Measurements from ENCODE around the gene HEPACAM2.

DNA sequence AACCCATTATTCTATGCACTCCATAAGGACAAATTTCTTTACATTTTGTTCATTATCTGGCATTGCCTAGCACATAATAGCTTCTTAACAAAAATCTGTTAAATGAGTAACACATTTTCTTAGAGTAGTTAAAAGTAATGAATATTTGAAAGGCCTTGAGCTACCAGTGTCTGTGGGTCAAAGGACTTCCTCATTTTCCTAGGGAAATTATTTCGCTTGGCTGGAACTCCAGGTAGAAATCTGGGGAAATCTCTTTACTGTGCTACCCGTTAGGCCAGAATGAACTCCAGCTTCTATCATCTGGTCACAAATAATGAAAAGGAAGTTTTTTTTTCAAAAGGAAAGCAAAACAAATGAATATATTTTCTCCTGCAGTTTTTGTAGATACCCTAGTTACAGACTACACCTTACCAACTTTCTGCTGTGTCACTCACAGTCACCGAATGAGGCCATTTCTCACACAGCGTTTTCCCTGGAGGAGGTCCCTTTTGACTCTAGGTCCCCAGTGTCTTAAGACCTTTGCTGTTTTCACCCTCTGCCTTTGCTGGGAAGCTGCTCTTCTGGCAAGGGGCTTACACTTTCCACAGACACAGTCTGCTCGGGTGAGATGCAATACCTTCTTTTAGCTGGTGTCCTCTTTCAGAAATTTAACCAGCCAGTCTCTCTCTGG lies 79.7 kb downstream of the HEPACAM2 start:
- TF ChIP-seq POLR2A (IDR thresholded peaks at IDR 0.05; ENCODE audit: low read length) (no peak), GATA1 (IDR thresholded peaks at IDR 0.05; ENCODE audit: low read depth, low read length) (no peak)
